ENCODE results near the gene SLC38A9. TPM values are rescaled to one million over a fixed set of nuclear protein-coding genes. Genes with fewer than 3 reads are reported as not detected.
A peak's percentile ranks its signal among the peaks of the same experiment; 100 is the strongest.

SLC38A9 gene
- total and polyA plus RNA-seq, 2 of the 8 experiments (the other 6 are each of a cell fraction or from before 2014, with no cell fraction given): 29.2 to 43.7 TPM

DNA sequence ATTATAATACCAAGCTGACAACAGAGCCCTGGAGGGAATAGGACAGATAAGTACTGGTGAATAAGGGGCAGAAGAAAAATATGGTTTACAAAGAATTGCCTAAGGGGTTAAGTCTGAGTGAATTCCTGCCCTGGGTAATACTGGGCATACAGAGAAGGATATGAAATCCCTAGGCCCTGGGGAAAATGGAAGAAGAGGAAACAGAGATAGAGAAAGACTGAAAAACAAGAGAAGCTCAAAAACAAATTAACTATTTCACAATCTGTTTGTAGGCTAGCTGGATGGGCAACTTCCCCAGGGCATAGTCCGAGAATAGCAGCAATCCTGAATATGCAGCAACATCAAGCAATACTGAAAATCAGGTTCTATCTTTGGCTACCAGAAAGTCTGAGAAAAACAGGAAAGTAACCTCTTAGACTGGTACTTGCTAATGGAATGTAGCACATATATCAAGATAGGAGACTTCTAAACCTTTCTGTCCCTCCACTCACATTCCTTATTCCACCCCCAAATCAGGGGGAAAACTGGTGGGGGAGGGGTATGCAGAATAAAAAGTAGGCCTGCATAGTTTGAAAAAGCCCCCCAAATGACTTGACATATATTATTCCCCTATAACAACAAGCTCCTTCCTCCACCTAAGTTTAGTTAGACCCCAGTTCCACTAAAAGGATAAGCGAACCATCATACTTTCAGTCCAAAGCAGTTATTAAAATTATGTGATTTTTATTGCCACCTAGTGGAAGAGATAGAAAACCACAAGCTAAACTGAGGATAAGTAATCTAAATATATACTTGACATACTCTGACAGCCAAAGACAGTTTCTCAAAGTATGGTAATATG, 20.6 kb downstream of the SLC38A9 start (continued):
- TF ChIP-seq KDM1A (IDR thresholded peaks at IDR 0.05; ENCODE audit: borderline replicate concordance, low read length): no peak
- TF ChIP-seq CHD2 (IDR thresholded peaks at IDR 0.05; ENCODE audit: low read length): no peak
- no peak for TF ChIP-seq CBX5 (IDR thresholded peaks at IDR 0.05; ENCODE audit: low read depth, low read length)
- TF ChIP-seq SP2 (IDR thresholded peaks at IDR 0.05; ENCODE audit: low read length): no peak
- TF ChIP-seq RBBP5 (IDR thresholded peaks at IDR 0.05; ENCODE audit: borderline replicate concordance, low read depth, low read length): no peak
- no peak for TF ChIP-seq GTF2F1 (IDR thresholded peaks at IDR 0.05; ENCODE audit: borderline replicate concordance, low read depth, low read length)
- no peak for TF ChIP-seq PHF8 (conservative IDR thresholded peaks at IDR 0.05; ENCODE audit: low read depth, low read length)
- no peak for TF ChIP-seq TEAD4 (IDR thresholded peaks at IDR 0.05; ENCODE audit: low read depth, low read length)
- peak; percentile 34; the same call in 1 of the 2 replicates for TF ChIP-seq CEBPB (IDR thresholded peaks at IDR 0.05; ENCODE audit: low read depth, low read length)
- TF ChIP-seq POLR2A (IDR thresholded peaks at IDR 0.05; ENCODE audit: control extremely low read depth in 1 of 2, low read depth in 2 of 2, low read length in 2 of 2): no peak
- TF ChIP-seq RAD21 (IDR thresholded peaks at IDR 0.05 in 1 of 2, conservative IDR thresholded peaks at IDR 0.05 in 1 of 2; ENCODE audit: low read depth in 2 of 2, low read length in 2 of 2): peak; percentile 57 to 66
- TF ChIP-seq, protein P1, sequence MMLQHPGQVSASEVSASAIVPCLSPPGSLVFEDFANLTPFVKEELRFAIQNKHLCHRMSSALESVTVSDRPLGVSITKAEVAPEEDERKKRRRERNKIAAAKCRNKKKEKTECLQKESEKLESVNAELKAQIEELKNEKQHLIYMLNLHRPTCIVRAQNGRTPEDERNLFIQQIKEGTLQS (IDR thresholded peaks at IDR 0.05; ENCODE audit: insufficient read depth, low read depth, low read length): no peak
- TF ChIP-seq EP300 (IDR thresholded peaks at IDR 0.05; ENCODE audit: borderline replicate concordance in 1 of 2, low read depth in 2 of 2, low read length in 2 of 2): no peak
- TF ChIP-seq GABPA (IDR thresholded peaks at IDR 0.05; ENCODE audit: borderline replicate concordance, insufficient read depth, low read length): no peak
- TF ChIP-seq, protein P2, sequence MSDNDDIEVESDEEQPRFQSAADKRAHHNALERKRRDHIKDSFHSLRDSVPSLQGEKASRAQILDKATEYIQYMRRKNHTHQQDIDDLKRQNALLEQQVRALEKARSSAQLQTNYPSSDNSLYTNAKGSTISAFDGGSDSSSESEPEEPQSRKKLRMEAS (IDR thresholded peaks at IDR 0.05): no peak

Measured in H1 (cell line).